GM21576 (cell line): Measurements from ENCODE around the gene YIPF4.
"Not testable (repeated sequence)": the region's sequence is repeated elsewhere in the genome, so short reads cannot be mapped to it uniquely, and the experiment has no call there.

Experiments
- ATAC-seq: cut with Tn5 transposase; IDR thresholded peaks from one replicate; pipeline ENCODE4 v1.9.1; 2021; ENCODE audit warnings: mild to moderate bottlenecking, moderate library complexity; ENCODE audit not compliant: unreplicated experiment

Gene YIPF4

GRCh38 chr2:32364290-32364689, 86.6 kb downstream of the YIPF4 start:
- not testable (repeated sequence) for ATAC-seq

GRCh38 chr2:32365679-32366078, 88.0 kb downstream of the YIPF4 start:
- ATAC-seq: not testable (repeated sequence)
